Testis (tissue), 3 donors: ENCODE measurements around the gene RAB3B. TPM values are rescaled to one million over a fixed set of nuclear protein-coding genes. Genes with fewer than 3 reads are reported as not detected.

Experiments used
- polyA plus RNA-seq: library from polyadenylated mRNA; stranded (reverse); fragments of 350-450 nt; fragmentation: Illumina TruSeq; extraction: RNeasy Lipid Tissue Mini Kit (QIAGEN cat#74804); gene quantifications from one replicate; pipeline ENCODE4 v1.2.3, GENCODE V29; 2014; ENCODE audit warnings: low read depth, low replicate concordance; ENCODE audit not compliant: insufficient read depth
- small RNA-seq, 2 donors: library from RNA; depleted of rRNA; stranded (forward); fragments of <200 nt; gene quantifications; one replicate each; pipeline ENCODE3, GENCODE V24; 2016
- total RNA-seq, 2 donors: library from RNA; depleted of rRNA; stranded (reverse); fragments of >200 nt; gene quantifications; one replicate each; pipeline ENCODE4 v1.2.3, GENCODE V29; 2016

The RAB3B gene
- total and polyA plus RNA-seq, 3 donors from 2014 or later, result 0.50 to 1.4 (median 1.4) TPM

Small RNA genes lying within 50 kb of the gene (small RNA-seq; reads per million reads assigned to genes)
- 0 reads per million in 2 donors for gene RN7SL290P
- 0 to 0.09 reads per million in 2 donors for gene RNA5SP48

Other genes with a start within 250 kb of the RAB3B start
- 100 to 1,000 TPM; 108 to 185 TPM for gene NRDC, start 112.0 kb downstream of the RAB3B start, total RNA-seq
- 264 TPM for gene NRDC, start 112.0 kb downstream of the RAB3B start, polyA plus RNA-seq
- gene KTI12, start 43.1 kb upstream of the RAB3B start, total RNA-seq, result 10 to 100 TPM; 15.2 to 15.7 TPM
- gene KTI12, start 43.1 kb upstream of the RAB3B start, polyA plus RNA-seq, result 10.6 TPM
- 10 to 100 TPM; 33.3 to 38.4 TPM for gene TXNDC12, start 64.5 kb upstream of the RAB3B start, total RNA-seq
- gene TXNDC12, start 64.5 kb upstream of the RAB3B start, polyA plus RNA-seq, result 39.2 TPM
- 10 to 100 TPM; 44.5 to 49.5 TPM for gene BTF3L4, start 65.6 kb upstream of the RAB3B start, total RNA-seq
- gene BTF3L4, start 65.6 kb upstream of the RAB3B start, polyA plus RNA-seq, result 79.7 TPM
- 10 to 100 TPM; 32.5 to 51.3 TPM for gene ZFYVE9, start 151.4 kb upstream of the RAB3B start, total RNA-seq
- 31.5 TPM for gene ZFYVE9, start 151.4 kb upstream of the RAB3B start, polyA plus RNA-seq